Measurements from ENCODE around the gene PHLDA1. TPM values are rescaled to one million over a fixed set of nuclear protein-coding genes. Genes with fewer than 3 reads are reported as not detected.

The PHLDA1 gene
- total RNA-seq, 1 donor from 2014 or later: 147 TPM

Other genes starting within 250 kb of the PHLDA1 start
- 316 and 362 TPM in 2 replicates for gene NAP1L1, start 52.9 kb upstream of the PHLDA1 start, total RNA-seq